ENCODE data around the gene GALNTL6.
"Not testable (repeated sequence)": the region's sequence is repeated elsewhere in the genome, so short reads cannot be mapped to it uniquely, and the experiment has no call there.

GALNTL6 gene

DNA sequence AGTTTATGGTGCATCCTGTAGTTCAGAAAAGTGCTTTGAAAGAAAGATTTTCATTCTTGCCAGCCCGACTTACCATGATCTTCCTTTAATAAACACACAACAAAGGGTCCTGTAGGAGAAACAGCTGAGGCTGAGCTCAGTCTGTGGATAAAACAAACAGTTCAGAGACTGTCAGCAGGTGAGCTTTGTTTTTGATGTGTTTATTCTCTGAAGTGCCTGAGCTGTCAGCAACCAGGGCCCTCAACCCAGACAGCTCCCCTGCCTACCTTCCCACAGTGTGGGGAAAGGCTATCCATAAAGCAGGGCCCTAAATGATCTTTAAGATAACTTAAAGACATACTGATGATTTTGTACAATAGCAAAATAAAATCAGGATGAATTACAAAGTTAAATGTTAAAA is 896.2 kb downstream of the GALNTL6 start:
- ChIA-PET POLR2A (no interaction called here), CTCF (no interaction called here)
- DNase-seq (ENCODE audit: extremely low spot score) = no peak
- no peak for TF ChIP-seq FOXK2 (IDR thresholded peaks at IDR 0.05)
- TF ChIP-seq, protein P1, sequence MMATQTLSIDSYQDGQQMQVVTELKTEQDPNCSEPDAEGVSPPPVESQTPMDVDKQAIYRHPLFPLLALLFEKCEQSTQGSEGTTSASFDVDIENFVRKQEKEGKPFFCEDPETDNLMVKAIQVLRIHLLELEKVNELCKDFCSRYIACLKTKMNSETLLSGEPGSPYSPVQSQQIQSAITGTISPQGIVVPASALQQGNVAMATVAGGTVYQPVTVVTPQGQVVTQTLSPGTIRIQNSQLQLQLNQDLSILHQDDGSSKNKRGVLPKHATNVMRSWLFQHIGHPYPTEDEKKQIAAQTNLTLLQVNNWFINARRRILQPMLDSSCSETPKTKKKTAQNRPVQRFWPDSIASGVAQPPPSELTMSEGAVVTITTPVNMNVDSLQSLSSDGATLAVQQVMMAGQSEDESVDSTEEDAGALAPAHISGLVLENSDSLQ (IDR thresholded peaks at IDR 0.05) = no peak
- TF ChIP-seq ELF4 (IDR thresholded peaks at IDR 0.05) = no peak

DNA sequence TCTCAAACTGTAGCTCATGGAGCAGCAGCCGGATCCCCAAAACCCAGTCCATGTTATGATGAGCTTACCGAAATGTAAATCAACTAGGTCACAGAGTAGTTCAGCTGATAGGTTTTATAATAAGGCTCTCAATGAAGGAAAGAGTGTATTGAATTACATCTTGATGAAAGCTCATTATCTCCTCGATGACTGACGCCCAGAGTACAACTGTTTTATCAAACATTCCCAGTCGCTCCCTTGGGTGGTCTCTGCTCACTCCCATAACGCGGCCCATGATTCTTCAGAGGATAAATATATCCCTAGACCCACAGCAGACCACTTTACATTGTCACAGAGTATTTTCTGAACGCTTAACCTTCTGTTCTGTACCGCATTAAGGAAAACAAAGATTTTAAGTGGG is 903.1 kb downstream of the GALNTL6 start:
- no peak for TF ChIP-seq ARNT (IDR thresholded peaks at IDR 0.05)
- no peak for TF ChIP-seq ELF4 (IDR thresholded peaks at IDR 0.05)
- no peak for TF ChIP-seq SUZ12 (IDR thresholded peaks at IDR 0.05)
- TF ChIP-seq CTBP1 (IDR thresholded peaks at IDR 0.05; ENCODE audit: borderline replicate concordance) = no peak
- no peak for TF ChIP-seq NFRKB (IDR thresholded peaks at IDR 0.05)
- TF ChIP-seq SP1 (IDR thresholded peaks at IDR 0.05) = no peak
- no peak for TF ChIP-seq BHLHE40 (IDR thresholded peaks at IDR 0.05; ENCODE audit: borderline replicate concordance)
- TF ChIP-seq HDGF (IDR thresholded peaks at IDR 0.05; ENCODE audit: borderline replicate concordance) = no peak
- TF ChIP-seq FOXA1 (IDR thresholded peaks at IDR 0.05) = no peak
- CTCF ChIA-PET = no interaction called here
- POLR2A ChIA-PET = no interaction called here
- DNase-seq (ENCODE audit: extremely low spot score) = no peak

DNA sequence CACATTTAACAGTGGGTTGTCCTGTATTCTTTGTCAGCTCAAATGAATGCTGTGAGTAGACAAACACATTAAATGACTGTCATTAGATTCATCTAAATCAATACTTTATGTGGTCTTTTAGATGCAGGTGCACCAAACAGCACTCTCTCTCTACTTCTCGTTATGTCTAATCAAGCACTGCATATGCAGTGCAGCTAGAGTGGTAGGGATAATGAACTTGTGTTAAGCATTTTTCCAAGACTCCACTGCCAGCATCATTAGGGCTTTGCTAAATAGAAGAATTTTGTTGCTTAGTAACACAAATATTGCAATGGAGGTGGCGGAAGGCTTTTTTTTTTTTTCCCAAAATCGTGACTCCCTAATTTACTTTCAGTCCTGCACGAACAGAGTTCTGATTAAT is 908.5 kb downstream of the GALNTL6 start:
- TF ChIP-seq SP1 (IDR thresholded peaks at IDR 0.05) (no peak), NFRKB (IDR thresholded peaks at IDR 0.05) (no peak), ELF4 (IDR thresholded peaks at IDR 0.05) (no peak)
- CTCF ChIA-PET = no interaction called here
- POLR2A ChIA-PET = no interaction called here
- DNase-seq (ENCODE audit: extremely low spot score) = no peak

DNA sequence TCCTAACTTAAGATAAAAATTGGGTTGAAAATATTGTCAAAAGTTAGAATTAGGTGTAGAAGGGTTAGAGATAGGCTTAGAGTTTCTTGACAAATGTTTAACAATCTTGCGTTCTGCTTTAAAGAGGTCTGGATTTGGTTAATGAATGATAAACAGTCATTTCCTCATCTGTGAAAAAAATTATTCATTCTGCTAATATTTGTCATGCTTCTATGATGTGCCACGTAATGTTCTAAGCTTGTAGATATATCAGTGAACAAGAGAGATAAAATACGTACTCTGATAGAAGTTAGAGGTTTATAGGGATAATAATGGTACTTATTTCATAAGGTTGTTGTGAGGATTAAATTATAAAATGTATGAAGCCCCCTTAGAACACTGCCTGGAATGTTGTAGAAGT is 912.4 kb downstream of the GALNTL6 start:
- TF ChIP-seq L3MBTL2 (conservative IDR thresholded peaks at IDR 0.05) = no peak
- TF ChIP-seq NFRKB (IDR thresholded peaks at IDR 0.05) = no peak
- TF ChIP-seq SUZ12 (IDR thresholded peaks at IDR 0.05) = no peak
- no peak for TF ChIP-seq BHLHE40 (IDR thresholded peaks at IDR 0.05; ENCODE audit: borderline replicate concordance)
- no peak for TF ChIP-seq SP1 (IDR thresholded peaks at IDR 0.05)

DNA sequence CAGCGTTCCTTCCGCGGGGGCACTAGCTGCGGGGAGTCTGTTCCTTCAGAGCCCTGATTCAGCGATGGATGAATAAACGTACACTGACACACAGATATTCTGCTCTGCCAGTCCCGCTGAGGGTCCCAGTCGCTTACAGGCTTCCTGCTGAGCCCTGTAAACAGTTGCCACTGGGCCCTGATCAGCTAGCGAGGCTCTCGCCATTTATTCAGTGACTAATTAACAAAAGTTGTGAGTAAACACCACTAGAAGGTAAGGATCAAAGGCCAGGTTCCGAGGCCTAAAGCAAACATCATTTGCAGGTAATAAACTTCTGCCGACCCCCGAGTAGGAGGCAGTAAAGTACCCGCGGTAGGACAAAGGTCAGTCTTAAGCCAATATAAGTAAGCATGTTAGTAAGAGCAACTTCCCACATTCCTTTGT is 912.8 kb downstream of the GALNTL6 start:
- POLR2A ChIA-PET = no interaction called here

More for the DNA sequence above, 912.4 kb downstream of the GALNTL6 start:
- CTCF ChIA-PET = no interaction called here
- POLR2A ChIA-PET = no interaction called here
- DNase-seq (ENCODE audit: extremely low spot score) = no peak

DNA sequence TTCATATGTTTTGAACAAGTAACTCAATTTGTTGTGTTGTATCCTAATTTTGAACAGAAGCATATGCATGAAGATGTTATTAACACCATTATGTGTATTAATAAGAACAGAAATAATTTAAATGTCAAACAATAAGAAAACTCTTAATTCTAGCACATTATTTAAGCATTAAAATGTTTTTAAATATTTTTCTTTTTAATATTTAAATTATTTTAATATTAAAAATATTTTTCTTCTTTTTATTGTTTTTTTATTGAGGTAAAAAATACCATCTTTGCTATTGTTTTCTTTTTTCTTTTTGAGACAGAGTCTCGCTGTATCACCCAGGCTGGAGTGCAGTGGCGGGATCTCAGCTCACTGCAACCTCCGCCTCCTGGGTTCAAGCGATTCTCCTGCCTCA is 914.4 kb downstream of the GALNTL6 start:
- no peak for TF ChIP-seq FOXA1 (IDR thresholded peaks at IDR 0.05)
- no peak for TF ChIP-seq ARNT (IDR thresholded peaks at IDR 0.05)
- no peak for TF ChIP-seq TARDBP (IDR thresholded peaks at IDR 0.05)
- TF ChIP-seq ELF4 (IDR thresholded peaks at IDR 0.05) = no peak
- TF ChIP-seq FOXK2 (IDR thresholded peaks at IDR 0.05) = no peak
- TF ChIP-seq SP1 (IDR thresholded peaks at IDR 0.05) = no peak
- TF ChIP-seq SUZ12 (IDR thresholded peaks at IDR 0.05) = no peak
- ChIA-PET POLR2A (no interaction called here), CTCF (no interaction called here)
- no peak for DNase-seq (ENCODE audit: extremely low spot score)

More for the DNA sequence above, 912.8 kb downstream of the GALNTL6 start:
- no peak for TF ChIP-seq BHLHE40 (IDR thresholded peaks at IDR 0.05; ENCODE audit: borderline replicate concordance)
- no peak for TF ChIP-seq CTBP1 (IDR thresholded peaks at IDR 0.05; ENCODE audit: borderline replicate concordance)
- TF ChIP-seq FOXM1 (IDR thresholded peaks at IDR 0.05; ENCODE audit: borderline replicate concordance) = no peak
- no peak for TF ChIP-seq SUZ12 (IDR thresholded peaks at IDR 0.05)
- no peak for TF ChIP-seq FOXK2 (IDR thresholded peaks at IDR 0.05)
- TF ChIP-seq ELF4 (IDR thresholded peaks at IDR 0.05) = no peak
- no peak for TF ChIP-seq FOXA1 (IDR thresholded peaks at IDR 0.05)
- TF ChIP-seq, protein P1 (IDR thresholded peaks at IDR 0.05) = no peak
- no peak for TF ChIP-seq SP1 (IDR thresholded peaks at IDR 0.05)
- no peak for TF ChIP-seq NFRKB (IDR thresholded peaks at IDR 0.05)
- no peak for TF ChIP-seq ZNF384 (IDR thresholded peaks at IDR 0.05)
- peak; percentile 10 for DNase-seq (ENCODE audit: extremely low spot score)
- CTCF ChIA-PET = interaction anchor here (0.8 kb wide), 1 partner anchor 133 kb away, joined by 3 read pairs; no protein-coding TSS in a partner anchor

DNA sequence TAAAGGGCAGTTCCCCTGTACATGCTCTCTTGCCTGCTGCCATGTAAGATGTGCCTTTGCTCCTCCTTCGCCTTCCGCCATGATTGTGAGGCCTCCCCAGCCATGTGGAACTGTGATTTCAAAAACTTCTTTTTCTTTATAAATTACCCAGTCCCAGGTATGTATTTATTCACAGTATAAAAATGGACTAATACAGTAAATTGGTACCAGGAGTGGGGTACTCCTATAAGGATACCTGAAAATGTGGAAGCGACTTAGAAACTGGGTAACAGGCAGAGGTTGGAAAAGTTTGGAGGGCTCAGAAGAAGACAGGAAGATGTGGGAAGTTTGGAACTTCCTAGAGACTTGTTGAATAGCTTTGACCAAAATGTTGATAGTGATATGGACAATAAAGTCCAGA is 920.4 kb downstream of the GALNTL6 start:
- POLR2A ChIA-PET; DNase-seq (ENCODE audit: extremely low spot score); CTCF ChIA-PET: not testable (repeated sequence)

DNA sequence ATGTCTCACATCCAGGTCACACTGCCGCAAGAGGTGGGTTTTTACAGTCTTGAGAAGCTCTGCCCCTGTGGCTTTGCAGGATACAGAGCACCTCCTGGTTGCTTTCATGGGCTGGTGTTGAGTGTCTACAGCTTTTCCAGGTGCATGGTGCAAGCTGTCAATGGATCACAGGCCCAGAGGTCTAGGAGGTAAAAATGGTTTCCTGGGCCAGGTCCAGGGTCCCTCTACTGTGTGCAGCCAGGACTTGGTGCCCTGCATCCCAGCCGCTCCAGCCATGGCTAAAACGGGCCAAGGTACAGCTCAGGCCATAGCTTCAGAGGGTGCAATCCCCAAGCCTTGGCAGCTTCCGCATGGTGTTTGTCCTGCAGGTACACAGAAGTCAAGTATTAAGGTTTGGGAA is 921.4 kb downstream of the GALNTL6 start:
- POLR2A ChIA-PET = no interaction called here
- no peak for DNase-seq (ENCODE audit: extremely low spot score)
- CTCF ChIA-PET = no interaction called here
- TF ChIP-seq LEF1 (IDR thresholded peaks at IDR 0.05; ENCODE audit: borderline replicate concordance) (no peak), ZNF384 (IDR thresholded peaks at IDR 0.05) (no peak), HDGF (IDR thresholded peaks at IDR 0.05; ENCODE audit: borderline replicate concordance) (no peak), NFRKB (IDR thresholded peaks at IDR 0.05) (no peak), ARNT (IDR thresholded peaks at IDR 0.05) (no peak), FOXA1 (IDR thresholded peaks at IDR 0.05) (no peak), ELF4 (IDR thresholded peaks at IDR 0.05) (no peak)
- TF ChIP-seq, protein P1 (IDR thresholded peaks at IDR 0.05) = no peak
